Lower leg skin (tissue), 3 donors: ENCODE results near the gene FAM171A1.

Source experiments
- CTCF ChIP-seq, 3 donors: fragments of 450-650 bp; IDR thresholded peaks; one replicate each; pipeline ENCODE4 v1.5.1; 2016; ENCODE audit warnings: antibody characterized with exemption in 3 of 3, mild to moderate bottlenecking in 3 of 3, moderate library complexity in 2 of 3
- POLR2A ChIP-seq, 2 donors: fragments of 450-650 bp; IDR thresholded peaks; one replicate each; pipeline ENCODE4 v1.6.1; 2016 to 2017; ENCODE audit warnings: antibody characterized with exemption in 2 of 2, mild to moderate bottlenecking in 1 of 2, moderate library complexity in 1 of 2

GRCh38 chr10:15222511-15222910 is 148.6 kb downstream of the FAM171A1 start:
- no peak for TF ChIP-seq CTCF (IDR thresholded peaks at IDR 0.05)
- TF ChIP-seq POLR2A (IDR thresholded peaks at IDR 0.05) = no peak
